Gastrocnemius medialis (tissue), 4 donors: ENCODE results near the gene KIAA1586.

Experiments
- CTCF ChIP-seq, 5 experiments: fragments of 450-650 bp in 3 of 5; fragments of 200-600 bp in 2 of 5; sonication (generic) in 2 of 5; IDR thresholded peaks in 4 of 5; conservative IDR thresholded peaks in 1 of 5; 1 replicate in 4 of 5; 2 replicates in 1 of 5; pipeline ENCODE4 v1.5.1; 2016 to 2019; ENCODE audit warnings: antibody characterized with exemption in 5 of 5, mild to moderate bottlenecking in 3 of 5, moderate library complexity in 3 of 5
- POLR2A ChIP-seq, 2 donors: fragments of 450-650 bp; IDR thresholded peaks; one replicate each; pipeline ENCODE4 v1.6.1; 2017; ENCODE audit warnings: antibody characterized with exemption in 2 of 2, mild to moderate bottlenecking in 2 of 2, moderate library complexity in 2 of 2

- no peak for TF ChIP-seq CTCF (IDR thresholded peaks at IDR 0.05 in 4 of 5, conservative IDR thresholded peaks at IDR 0.05 in 1 of 5)
- no peak for TF ChIP-seq POLR2A (IDR thresholded peaks at IDR 0.05)
These were observed 7.6 kb upstream of the KIAA1586 start for GRCh38 chr6:57038906-57039305.
